ENCODE results near the gene SPG7. TPM values are rescaled to one million over a fixed set of nuclear protein-coding genes. Genes with fewer than 3 reads are reported as not detected.
A peak's percentile ranks its signal among the peaks of the same experiment; 100 is the strongest.

The SPG7 gene
- total RNA-seq, 1 donor, result 78.1 TPM

- TF ChIP-seq CTCF (IDR thresholded peaks at IDR 0.05; ENCODE audit: insufficient read depth, low read length), result no peak
- peak overlapping the region; percentile 68 for H3K4me3 ChIP-seq (ENCODE audit: low read depth, low read length)
- DNase-seq (ENCODE audit: low read depth), result no peak
Observed at GRCh38 chr16:89576153-89577054, 68.2 kb downstream of the SPG7 start.

GRCh38 chr16:89577055-89577759, 69.0 kb downstream of the SPG7 start:
- no peak for TF ChIP-seq CTCF (IDR thresholded peaks at IDR 0.05; ENCODE audit: insufficient read depth, low read length)
- peak overlapping the region; percentile 68 for H3K4me3 ChIP-seq (ENCODE audit: low read depth, low read length)
- DNase-seq (ENCODE audit: low read depth), result no peak

GRCh38 chr16:89579351-89579750, 71.1 kb downstream of the SPG7 start:
- no peak for TF ChIP-seq CTCF (IDR thresholded peaks at IDR 0.05; ENCODE audit: insufficient read depth, low read length)
- H3K4me3 ChIP-seq (ENCODE audit: low read depth, low read length), result no peak overlapping the region
- DNase-seq (ENCODE audit: low read depth), result no peak

- TF ChIP-seq CTCF (IDR thresholded peaks at IDR 0.05; ENCODE audit: insufficient read depth, low read length), result no peak
- no peak overlapping the region for H3K4me3 ChIP-seq (ENCODE audit: low read depth, low read length)
Observed at GRCh38 chr16:89581045-89581695, 73.0 kb downstream of the SPG7 start.

GRCh38 chr16:89581861-89582563, 73.8 kb downstream of the SPG7 start:
- peak; percentile 75 for DNase-seq (ENCODE audit: low read depth)
- H3K4me3 ChIP-seq (ENCODE audit: low read depth, low read length), result no peak overlapping the region
- TF ChIP-seq CTCF (IDR thresholded peaks at IDR 0.05; ENCODE audit: insufficient read depth, low read length), result no peak

More at GRCh38 chr16:89581045-89581695, 73.0 kb downstream of the SPG7 start:
- peak; percentile 96 for DNase-seq (ENCODE audit: low read depth)

- DNase-seq (ENCODE audit: low read depth), result no peak
- H3K4me3 ChIP-seq (ENCODE audit: low read depth, low read length), result no peak overlapping the region
- no peak for TF ChIP-seq CTCF (IDR thresholded peaks at IDR 0.05; ENCODE audit: insufficient read depth, low read length)
Observed at GRCh38 chr16:89582614-89583196, 74.5 kb downstream of the SPG7 start.
